ENCODE results near the gene NET1. TPM values are rescaled to one million over a fixed set of nuclear protein-coding genes. Genes with fewer than 3 reads are reported as not detected.
A peak's percentile ranks its signal among the peaks of the same experiment; 100 is the strongest.

NET1 gene
- polyA plus RNA-seq, 1 donor = 122 TPM

GRCh38 chr10:5482016-5482415 lies 69.7 kb downstream of the NET1 start:
- H3K4me1 ChIP-seq (ENCODE audit: control insufficient read depth, insufficient read depth, low read length) = no peaks in the 10 kb centered on the region
- WGBS (ENCODE audit: insufficient coverage, low lambda C conversion rate) = 80% methylated on average over 2 of the region's 9 CpGs

GRCh38 chr10:5484205-5484604 lies 71.8 kb downstream of the NET1 start:
- peaks cover 17% of the 10 kb centered on the region for H3K4me1 ChIP-seq (ENCODE audit: control insufficient read depth, insufficient read depth, low read length)
- no peaks in the 10 kb centered on the region for H3K36me3 ChIP-seq (ENCODE audit: control insufficient read depth, insufficient read depth, low read length)
- 80% methylated on average over 1 of the region's 3 CpGs for WGBS (ENCODE audit: insufficient coverage, low lambda C conversion rate)

More at GRCh38 chr10:5482016-5482415, 69.7 kb downstream of the NET1 start:
- Histone ChIP-seq H3K27me3 (ENCODE audit: control insufficient read depth, insufficient read depth, low read length) (no peaks in the 10 kb centered on the region), H3K36me3 (ENCODE audit: control insufficient read depth, insufficient read depth, low read length) (no peaks in the 10 kb centered on the region), H3K4me3 (ENCODE audit: low read length) (no peak overlapping the region), H3K27ac (ENCODE audit: low read length) (no peak overlapping the region), H3K9me3 (ENCODE audit: control insufficient read depth, low read depth, low read length) (no peaks in the 10 kb centered on the region)
- DNase-seq = no peak

DNA sequence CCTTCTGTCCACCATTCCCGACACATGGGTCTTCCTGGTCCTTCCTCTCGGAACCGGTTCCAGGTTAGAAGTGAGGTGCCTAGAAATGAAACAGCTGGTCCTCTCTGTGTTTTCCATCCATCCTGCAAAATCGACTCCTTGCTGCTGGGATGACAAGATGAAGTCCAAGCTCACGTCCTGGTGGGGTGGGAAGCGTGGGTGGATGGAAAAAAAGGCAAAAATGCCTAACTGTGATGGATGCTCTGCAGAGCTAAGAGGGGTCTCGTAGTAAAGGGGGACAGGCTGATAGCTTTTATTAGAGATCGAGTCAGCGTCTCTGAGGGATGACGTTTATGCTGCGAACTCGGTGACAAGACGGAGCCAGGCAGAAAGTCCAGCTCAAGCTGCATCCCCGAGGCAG lies 72.9 kb downstream of the NET1 start:
- Histone ChIP-seq H3K4me3 (ENCODE audit: low read length) (no peak overlapping the region), H3K9me3 (ENCODE audit: control insufficient read depth, low read depth, low read length) (no peaks in the 10 kb centered on the region), H3K27me3 (ENCODE audit: control insufficient read depth, insufficient read depth, low read length) (no peaks in the 10 kb centered on the region), H3K36me3 (ENCODE audit: control insufficient read depth, insufficient read depth, low read length) (no peaks in the 10 kb centered on the region), H3K4me1 (ENCODE audit: control insufficient read depth, insufficient read depth, low read length) (peaks cover 21% of the 10 kb centered on the region), H3K27ac (ENCODE audit: low read length) (no peak overlapping the region)
- no CpG with 5 or more reads among the region's 14 CpGs for WGBS (ENCODE audit: insufficient coverage, low lambda C conversion rate)
- DNase-seq = no peak

More at GRCh38 chr10:5484205-5484604, 71.8 kb downstream of the NET1 start:
- Histone ChIP-seq H3K4me3 (ENCODE audit: low read length) (no peak overlapping the region), H3K27me3 (ENCODE audit: control insufficient read depth, insufficient read depth, low read length) (no peaks in the 10 kb centered on the region), H3K9me3 (ENCODE audit: control insufficient read depth, low read depth, low read length) (no peaks in the 10 kb centered on the region), H3K27ac (ENCODE audit: low read length) (no peak overlapping the region)
- DNase-seq = no peak

- H3K27me3 ChIP-seq (ENCODE audit: control insufficient read depth, insufficient read depth, low read length) = no peaks in the 10 kb centered on the region
- no peaks in the 10 kb centered on the region for H3K9me3 ChIP-seq (ENCODE audit: control insufficient read depth, low read depth, low read length)
- no peak overlapping the region for H3K27ac ChIP-seq (ENCODE audit: low read length)
- H3K36me3 ChIP-seq (ENCODE audit: control insufficient read depth, insufficient read depth, low read length) = no peaks in the 10 kb centered on the region
- DNase-seq = no peak
- H3K4me3 ChIP-seq (ENCODE audit: low read length) = no peak overlapping the region
- peaks cover 21% of the 10 kb centered on the region for H3K4me1 ChIP-seq (ENCODE audit: control insufficient read depth, insufficient read depth, low read length)
- no CpG with 5 or more reads among the region's 13 CpGs for WGBS (ENCODE audit: insufficient coverage, low lambda C conversion rate)
These were observed 73.8 kb downstream of the NET1 start for GRCh38 chr10:5485948-5486852.

DNA sequence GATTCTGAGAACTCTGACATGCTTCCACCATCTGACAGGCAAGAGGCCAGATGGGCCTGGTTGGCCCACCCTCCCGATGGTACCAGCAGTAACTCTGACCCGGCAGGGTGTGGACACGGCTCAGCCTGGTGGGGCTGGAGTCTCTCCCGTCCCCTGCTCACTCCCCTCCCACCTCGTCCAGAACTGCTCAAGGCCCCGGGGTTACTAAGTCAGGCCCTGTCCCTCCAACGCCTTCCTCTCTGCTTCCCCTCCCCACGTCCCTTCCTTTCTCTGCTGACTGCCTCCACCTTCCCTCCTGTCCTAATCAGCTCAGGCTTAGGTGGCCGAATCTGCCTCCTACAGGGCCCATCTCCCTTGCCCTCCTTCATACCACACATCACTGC lies 74.5 kb downstream of the NET1 start:
- no peak for DNase-seq
- Histone ChIP-seq H3K27ac (ENCODE audit: low read length) (no peak overlapping the region), H3K4me1 (ENCODE audit: control insufficient read depth, insufficient read depth, low read length) (peaks cover 21% of the 10 kb centered on the region), H3K36me3 (ENCODE audit: control insufficient read depth, insufficient read depth, low read length) (no peaks in the 10 kb centered on the region), H3K9me3 (ENCODE audit: control insufficient read depth, low read depth, low read length) (no peaks in the 10 kb centered on the region), H3K4me3 (ENCODE audit: low read length) (no peak overlapping the region), H3K27me3 (ENCODE audit: control insufficient read depth, insufficient read depth, low read length) (no peaks in the 10 kb centered on the region)
- WGBS (ENCODE audit: insufficient coverage, low lambda C conversion rate) = no CpG with 5 or more reads among the region's 9 CpGs

- Histone ChIP-seq H3K9me3 (ENCODE audit: control insufficient read depth, low read depth, low read length) (peaks cover 12% of the 10 kb centered on the region), H3K27ac (ENCODE audit: low read length) (peak overlapping the region; percentile 97), H3K36me3 (ENCODE audit: control insufficient read depth, insufficient read depth, low read length) (no peaks in the 10 kb centered on the region), H3K4me3 (ENCODE audit: low read length) (no peak overlapping the region), H3K27me3 (ENCODE audit: control insufficient read depth, insufficient read depth, low read length) (no peaks in the 10 kb centered on the region), H3K4me1 (ENCODE audit: control insufficient read depth, insufficient read depth, low read length) (peaks cover 22% of the 10 kb centered on the region)
- DNase-seq = peak; percentile 97 to 99
- no CpG with 5 or more reads among the region's 27 CpGs for WGBS (ENCODE audit: insufficient coverage, low lambda C conversion rate)
These were observed 76.2 kb downstream of the NET1 start for GRCh38 chr10:5488272-5489161.

DNA sequence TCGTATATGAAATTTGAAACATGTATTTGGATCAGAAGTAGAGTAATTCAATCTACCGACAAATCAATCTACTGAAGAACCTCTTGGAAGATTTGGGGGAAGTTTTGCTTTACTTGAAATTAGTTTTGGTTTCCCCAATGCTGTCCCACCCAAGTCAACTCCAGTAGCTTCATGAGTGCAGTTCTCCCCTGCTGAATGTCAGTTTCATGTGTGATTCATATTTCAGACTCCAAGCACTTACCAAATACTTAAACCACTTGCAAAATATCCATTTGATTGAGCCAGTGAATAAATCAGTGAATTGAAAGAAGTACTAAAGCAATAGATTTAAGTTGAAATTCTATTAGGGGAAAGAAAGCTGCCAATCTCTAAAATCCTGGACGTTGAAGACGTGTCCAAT lies 77.7 kb downstream of the NET1 start:
- Histone ChIP-seq H3K9me3 (ENCODE audit: control insufficient read depth, low read depth, low read length) (peaks cover 12% of the 10 kb centered on the region), H3K27ac (ENCODE audit: low read length) (no peak overlapping the region), H3K27me3 (ENCODE audit: control insufficient read depth, insufficient read depth, low read length) (no peaks in the 10 kb centered on the region), H3K36me3 (ENCODE audit: control insufficient read depth, insufficient read depth, low read length) (no peaks in the 10 kb centered on the region), H3K4me1 (ENCODE audit: control insufficient read depth, insufficient read depth, low read length) (peaks cover 29% of the 10 kb centered on the region), H3K4me3 (ENCODE audit: low read length) (no peak overlapping the region)
- WGBS (ENCODE audit: insufficient coverage, low lambda C conversion rate) = 90% methylated on average over 1 of the region's 4 CpGs
- DNase-seq = no peak

DNA sequence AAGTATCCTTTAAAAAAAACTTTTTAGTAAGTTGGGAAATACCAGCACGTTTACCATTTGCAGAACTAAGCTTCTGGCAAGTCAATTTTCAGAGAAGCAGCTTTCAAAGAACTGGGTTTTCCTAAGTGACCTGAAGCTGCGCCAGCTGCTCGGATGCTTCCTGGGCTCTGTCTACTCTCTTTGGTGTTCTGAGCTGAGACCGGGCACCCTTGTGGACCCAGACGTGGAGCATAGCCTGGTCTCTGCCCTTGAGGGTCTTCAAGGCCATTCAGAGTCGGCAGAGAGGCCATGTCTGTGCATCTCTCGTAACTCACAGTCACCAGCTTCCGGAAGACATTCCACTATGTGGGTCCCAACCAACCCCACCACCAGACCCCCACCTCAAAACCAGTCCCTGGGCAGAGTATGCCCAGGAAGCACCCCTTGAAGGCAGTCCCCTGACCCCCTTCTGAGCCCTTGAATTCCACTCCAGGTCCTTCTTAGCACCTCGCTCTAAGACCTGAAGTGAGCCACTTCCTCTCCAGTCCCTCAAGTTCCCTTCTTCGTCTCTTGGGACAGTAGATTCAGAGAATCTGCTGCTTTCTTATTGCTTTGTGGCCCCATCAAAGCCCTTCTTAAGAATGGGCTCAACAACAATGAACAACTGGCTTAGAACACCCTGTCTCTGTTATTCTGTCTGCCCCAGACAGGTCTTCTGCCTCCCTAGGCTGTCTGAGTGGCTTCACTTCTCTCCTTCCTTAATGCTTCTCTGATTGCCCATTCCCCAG lies 78.5 kb downstream of the NET1 start:
- no peak for DNase-seq
- WGBS (ENCODE audit: insufficient coverage, low lambda C conversion rate) = 100% methylated on average over 1 of the region's 10 CpGs
- Histone ChIP-seq H3K27me3 (ENCODE audit: control insufficient read depth, insufficient read depth, low read length) (no peaks in the 10 kb centered on the region), H3K4me3 (ENCODE audit: low read length) (no peak overlapping the region), H3K4me1 (ENCODE audit: control insufficient read depth, insufficient read depth, low read length) (peaks cover 29% of the 10 kb centered on the region), H3K36me3 (ENCODE audit: control insufficient read depth, insufficient read depth, low read length) (no peaks in the 10 kb centered on the region), H3K9me3 (ENCODE audit: control insufficient read depth, low read depth, low read length) (peaks cover 12% of the 10 kb centered on the region), H3K27ac (ENCODE audit: low read length) (no peak overlapping the region)

DNA sequence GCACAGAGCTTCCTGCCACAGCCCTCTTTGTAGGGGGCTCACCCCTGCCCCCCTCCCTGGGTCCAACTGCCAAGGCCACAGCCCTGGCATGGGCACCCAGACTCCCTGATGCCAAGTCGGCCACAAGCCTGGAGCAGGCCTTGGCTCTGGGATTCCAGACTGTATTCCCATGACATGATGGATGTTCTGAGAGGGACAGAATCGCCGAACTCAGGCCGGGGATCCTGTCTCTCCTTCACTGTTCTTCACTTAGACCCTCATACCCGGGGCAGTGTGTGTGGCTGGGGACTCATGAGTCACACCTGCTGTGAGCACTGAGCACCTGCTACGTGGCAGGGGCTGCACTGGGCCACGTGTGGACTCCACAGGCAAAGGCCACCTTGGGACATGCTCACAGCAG lies 79.1 kb downstream of the NET1 start:
- Histone ChIP-seq H3K4me3 (ENCODE audit: low read length) (no peak overlapping the region), H3K27ac (ENCODE audit: low read length) (no peak overlapping the region), H3K36me3 (ENCODE audit: control insufficient read depth, insufficient read depth, low read length) (no peaks in the 10 kb centered on the region), H3K27me3 (ENCODE audit: control insufficient read depth, insufficient read depth, low read length) (no peaks in the 10 kb centered on the region), H3K4me1 (ENCODE audit: control insufficient read depth, insufficient read depth, low read length) (peaks cover 32% of the 10 kb centered on the region), H3K9me3 (ENCODE audit: control insufficient read depth, low read depth, low read length) (peaks cover 12% of the 10 kb centered on the region)
- WGBS (ENCODE audit: insufficient coverage, low lambda C conversion rate) = no CpG with 5 or more reads among the region's 7 CpGs
- DNase-seq = no peak

- WGBS (ENCODE audit: insufficient coverage, low lambda C conversion rate) = no CpG with 5 or more reads among the region's 4 CpGs
- Histone ChIP-seq H3K9me3 (ENCODE audit: control insufficient read depth, low read depth, low read length) (peaks cover 12% of the 10 kb centered on the region), H3K27ac (ENCODE audit: low read length) (no peak overlapping the region), H3K27me3 (ENCODE audit: control insufficient read depth, insufficient read depth, low read length) (no peaks in the 10 kb centered on the region), H3K4me3 (ENCODE audit: low read length) (no peak overlapping the region), H3K36me3 (ENCODE audit: control insufficient read depth, insufficient read depth, low read length) (no peaks in the 10 kb centered on the region), H3K4me1 (ENCODE audit: control insufficient read depth, insufficient read depth, low read length) (peaks cover 32% of the 10 kb centered on the region)
- no peak for DNase-seq
These were observed 80.0 kb downstream of the NET1 start for GRCh38 chr10:5492322-5492855.

Measured in large intestine (tissue), 3 donors.